Pancreas (tissue), 10 donors: ENCODE data around the gene SIRPG. TPM values are rescaled to one million over a fixed set of nuclear protein-coding genes. Genes with fewer than 3 reads are reported as not detected.

Experiments
- ATAC-seq, 4 donors: fragments of 200-7000 bp; cut with Tn5 transposase; one replicate each; pipeline versions ENCODE4 v1.8.0 to v1.9.1; 2020; ENCODE audit warnings: mild to moderate bottlenecking in 4 of 4, moderate library complexity in 4 of 4
- DNase-seq, 6 donors: peaks; one replicate each; pipeline ENCODE4 v3.0.0-alpha.2; 2020
- FAIRE-seq: peaks from 2 replicates; lab custom pipeline; 2012; peaks lifted over from hg19 to GRCh38; lab: Jason Lieb, UNC
- H3K27ac ChIP-seq, 4 donors: fragments of 200-600 bp; sonication (generic); 1 replicate in 3 of 4; 2 replicates in 1 of 4; pipeline versions ENCODE4 v1.5.0 to v1.8.0; 2020
- H3K27me3 ChIP-seq, 4 donors: fragments of 200-600 bp; one replicate each; pipeline ENCODE4 v1.8.0; 2021
- H3K36me3 ChIP-seq, 3 donors: fragments of 200-600 bp; sonication (generic) in 1 of 3; one replicate each; pipeline versions ENCODE4 v1.5.0 to v1.8.0; 2020 to 2021
- H3K4me1 ChIP-seq, 3 donors: fragments of 200-600 bp; one replicate each; pipeline ENCODE4 v1.8.0; 2021
- H3K4me3 ChIP-seq, 4 donors: fragments of 200-600 bp; sonication (generic) in 2 of 4; one replicate each; pipeline versions ENCODE4 v1.5.0 to v1.8.0; 2020 to 2021
- H3K9me3 ChIP-seq, 4 donors: fragments of 200-600 bp; one replicate each; pipeline ENCODE4 v1.8.0; 2021
- WGBS, 2 donors: extraction: QIAGEN DNeasy Blood & Tissue Kit; methylation state at CpG; one replicate each; pipeline ENCODE4 v1.1.7; 2013; 5-methylcytosine and 5-hydroxymethylcytosine counted together
- intact Hi-C, 3 donors: fragments of 100-400 bp; cut with DNase I; formaldehyde crosslinking; loops; one replicate each; pipeline versions ENCODE4 v1.11.1 to v1.14.2; 2022
- polyA plus RNA-seq, 2 donors: library from polyadenylated mRNA; stranded (reverse); fragments of 200-250 nt; gene quantifications; one replicate each; pipeline ENCODE4 v1.2.3, GENCODE V29; 2013
- total RNA-seq, 6 donors: library from RNA; stranded (reverse); fragmentation: NEBNext Ultra II Directional in 4 of 6; extraction: Animal tissue kit (Norgen Biotek cat#: 25700) in 4 of 6; gene quantifications; one replicate each; pipeline versions ENCODE4 v1.2.1 to v1.2.4, GENCODE V29; 2021 to 2023
- TF ChIP-seq, protein P1 (sequence below), 4 donors: fragments of 200-600 bp; sonication (generic) in 3 of 4; IDR thresholded peaks; one replicate each; pipeline versions ENCODE4 v1.5.0 to v1.8.0; 2021; ENCODE audit warnings: antibody characterized with exemption in 4 of 4
- donor health status: healthy with polysubstance abuse.
- donor health status: DM: no; HTN: no; CAD: no; lungs with moderate emphysema.
- donor health status: DM: no; HTN: no; CAD: no.
- donor health status: control.
- donor health status: control.
- donor health status: Bipolar disorder and iron deficiency.
- donor health status: DM: yes; HTN: yes; CAD: no.
- donor health status: DM: no; HTN: no; CAD: no.
- donor health status: DM: no; HTN: no; CAD: no.
- donor health status: DM: yes; HTN: yes; CAD: no.

Gene SIRPG
- total and polyA plus RNA-seq, 8 donors, result 0.12 to 0.28 (median 0.21) TPM; not detected in 3

DNA sequence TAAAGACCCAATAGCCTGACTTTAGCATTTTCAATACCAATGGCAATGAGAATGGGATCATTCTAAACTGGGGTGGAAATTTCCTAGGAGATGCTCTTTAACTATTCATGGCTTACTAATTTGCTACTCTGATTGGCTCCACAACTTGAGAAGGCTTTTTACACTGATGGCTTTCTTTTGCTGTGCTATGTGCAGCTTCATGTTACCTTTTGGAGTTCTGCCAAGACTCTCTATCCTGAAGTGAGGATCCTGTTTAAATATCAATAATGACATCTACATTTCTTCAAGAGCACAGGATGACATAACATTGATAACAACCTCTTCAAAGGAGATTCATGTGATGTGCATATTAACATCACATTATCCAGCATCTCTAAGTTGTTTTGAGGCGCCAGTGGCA, 43.4 kb upstream of the SIRPG start:
- ATAC-seq (no peak), DNase-seq (no peak), FAIRE-seq (no peak)
- H3K9me3 ChIP-seq, result no peaks in the 10 kb centered on the region
- intact Hi-C loops, result no loop called here
- no peak overlapping the region for H3K27ac ChIP-seq
- 69 to 76% methylated on average over 1 of the region's 1 CpG for WGBS, 2 donors
- TF ChIP-seq, protein P1, sequence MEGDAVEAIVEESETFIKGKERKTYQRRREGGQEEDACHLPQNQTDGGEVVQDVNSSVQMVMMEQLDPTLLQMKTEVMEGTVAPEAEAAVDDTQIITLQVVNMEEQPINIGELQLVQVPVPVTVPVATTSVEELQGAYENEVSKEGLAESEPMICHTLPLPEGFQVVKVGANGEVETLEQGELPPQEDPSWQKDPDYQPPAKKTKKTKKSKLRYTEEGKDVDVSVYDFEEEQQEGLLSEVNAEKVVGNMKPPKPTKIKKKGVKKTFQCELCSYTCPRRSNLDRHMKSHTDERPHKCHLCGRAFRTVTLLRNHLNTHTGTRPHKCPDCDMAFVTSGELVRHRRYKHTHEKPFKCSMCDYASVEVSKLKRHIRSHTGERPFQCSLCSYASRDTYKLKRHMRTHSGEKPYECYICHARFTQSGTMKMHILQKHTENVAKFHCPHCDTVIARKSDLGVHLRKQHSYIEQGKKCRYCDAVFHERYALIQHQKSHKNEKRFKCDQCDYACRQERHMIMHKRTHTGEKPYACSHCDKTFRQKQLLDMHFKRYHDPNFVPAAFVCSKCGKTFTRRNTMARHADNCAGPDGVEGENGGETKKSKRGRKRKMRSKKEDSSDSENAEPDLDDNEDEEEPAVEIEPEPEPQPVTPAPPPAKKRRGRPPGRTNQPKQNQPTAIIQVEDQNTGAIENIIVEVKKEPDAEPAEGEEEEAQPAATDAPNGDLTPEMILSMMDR (IDR thresholded peaks at IDR 0.05), result no peak
- no peaks in the 10 kb centered on the region for H3K27me3 ChIP-seq
- no peaks in the 10 kb centered on the region for H3K4me1 ChIP-seq
- H3K36me3 ChIP-seq, result no peaks in the 10 kb centered on the region
- no peak overlapping the region for H3K4me3 ChIP-seq

DNA sequence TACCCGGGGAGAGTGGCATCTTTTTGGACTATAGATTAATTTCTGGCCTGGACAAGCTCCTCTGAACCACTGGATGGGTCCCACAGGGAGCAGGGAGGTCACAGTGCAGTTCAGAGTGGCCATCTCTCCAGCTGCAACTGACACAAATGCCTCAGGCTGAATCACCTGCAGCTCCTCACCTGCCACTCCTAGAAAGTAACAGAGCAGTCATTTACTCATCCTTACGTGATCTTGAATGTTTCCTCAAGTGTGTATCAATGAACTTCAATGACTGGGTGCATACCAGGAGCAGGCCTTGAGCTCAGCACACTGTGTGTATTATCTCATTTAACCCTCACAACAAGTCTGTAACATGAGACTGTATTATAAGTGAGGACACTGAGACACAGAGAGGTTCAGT, 40.0 kb upstream of the SIRPG start:
- no peaks in the 10 kb centered on the region for H3K4me1 ChIP-seq
- FAIRE-seq (no peak), DNase-seq (no peak), ATAC-seq (no peak)
- H3K4me3 ChIP-seq, result no peak overlapping the region
- 60 to 62% methylated on average over 2 of the region's 2 CpGs for WGBS, 2 donors
- TF ChIP-seq, protein P1 (IDR thresholded peaks at IDR 0.05), result no peak
- no peak overlapping the region for H3K27ac ChIP-seq
- no peaks in the 10 kb centered on the region for H3K9me3 ChIP-seq
- H3K36me3 ChIP-seq, result no peaks in the 10 kb centered on the region
- H3K27me3 ChIP-seq, result no peaks in the 10 kb centered on the region
- intact Hi-C loops, result no loop called here

DNA sequence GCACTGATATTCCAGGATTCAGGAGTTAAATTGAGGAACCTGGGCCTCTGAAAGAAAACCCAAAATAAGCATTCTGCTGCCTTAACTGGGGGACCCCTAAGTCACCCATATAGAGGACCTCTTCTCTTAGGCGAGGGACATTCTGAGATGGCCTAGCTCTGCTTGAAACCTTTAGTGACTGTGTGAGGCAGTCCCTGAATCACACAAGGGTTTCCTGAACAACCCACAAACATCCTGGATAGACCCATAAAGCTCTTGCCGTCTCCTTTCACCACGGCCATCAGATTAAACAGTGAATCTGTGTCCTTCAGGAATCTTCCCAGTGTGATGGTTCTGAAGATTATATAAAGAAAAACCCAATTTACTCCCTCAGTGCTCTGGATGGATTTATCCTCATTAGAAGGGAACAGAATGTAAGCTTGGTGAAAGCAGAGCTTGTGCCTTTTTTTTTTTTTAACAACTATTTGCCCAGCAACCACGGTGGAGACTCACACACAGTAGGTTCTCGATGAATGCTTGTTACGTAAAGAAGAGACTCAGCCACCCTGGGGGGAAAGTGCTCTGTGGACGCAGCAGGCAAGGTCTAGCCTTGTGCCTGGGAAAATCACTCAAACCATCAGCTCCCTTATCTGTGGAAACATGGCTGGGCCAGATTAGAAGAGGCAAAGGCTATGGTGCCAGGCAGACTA, 39.1 kb upstream of the SIRPG start:
- no peaks in the 10 kb centered on the region for H3K27me3 ChIP-seq
- DNase-seq (no peak), FAIRE-seq (no peak), ATAC-seq (no peak)
- TF ChIP-seq, protein P1 (IDR thresholded peaks at IDR 0.05), result no peak
- no peak overlapping the region for H3K27ac ChIP-seq
- no peaks in the 10 kb centered on the region for H3K4me1 ChIP-seq
- intact Hi-C loops, result no loop called here
- H3K4me3 ChIP-seq, result no peak overlapping the region
- no peaks in the 10 kb centered on the region for H3K36me3 ChIP-seq
- 53 to 65% methylated on average over 7 of the region's 7 CpGs for WGBS, 2 donors
- H3K9me3 ChIP-seq, result no peaks in the 10 kb centered on the region

DNA sequence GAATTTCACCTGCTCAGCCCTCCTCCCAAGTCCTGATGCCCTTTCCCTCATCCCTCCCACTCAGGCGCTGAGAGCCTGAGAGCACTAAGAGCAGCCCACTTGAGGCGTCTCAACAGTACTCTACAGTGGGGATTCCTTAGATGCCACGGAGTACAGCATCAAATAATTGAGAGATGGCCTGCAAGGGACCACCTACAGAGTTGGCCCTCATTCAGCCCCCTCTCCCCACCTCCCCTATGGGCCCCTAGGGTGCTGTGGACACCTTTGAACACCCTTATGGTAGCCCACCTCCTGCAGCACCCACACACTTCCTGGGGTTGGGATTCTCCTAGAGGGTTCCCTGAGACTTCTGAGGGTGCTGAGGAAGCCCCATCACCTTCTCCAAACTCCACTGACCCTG, 37.1 kb upstream of the SIRPG start:
- no peaks in the 10 kb centered on the region for H3K36me3 ChIP-seq
- no peaks in the 10 kb centered on the region for H3K9me3 ChIP-seq
- TF ChIP-seq, protein P1 (IDR thresholded peaks at IDR 0.05), result no peak
- no peaks in the 10 kb centered on the region for H3K27me3 ChIP-seq
- FAIRE-seq, result no peak
- intact Hi-C loops, result no loop called here
- no peak for ATAC-seq
- H3K27ac ChIP-seq, result no peak overlapping the region
- no peak for DNase-seq
- no peaks in the 10 kb centered on the region for H3K4me1 ChIP-seq
- 51 to 59% methylated on average over 3 of the region's 3 CpGs for WGBS, 2 donors
- no peak overlapping the region for H3K4me3 ChIP-seq

DNA sequence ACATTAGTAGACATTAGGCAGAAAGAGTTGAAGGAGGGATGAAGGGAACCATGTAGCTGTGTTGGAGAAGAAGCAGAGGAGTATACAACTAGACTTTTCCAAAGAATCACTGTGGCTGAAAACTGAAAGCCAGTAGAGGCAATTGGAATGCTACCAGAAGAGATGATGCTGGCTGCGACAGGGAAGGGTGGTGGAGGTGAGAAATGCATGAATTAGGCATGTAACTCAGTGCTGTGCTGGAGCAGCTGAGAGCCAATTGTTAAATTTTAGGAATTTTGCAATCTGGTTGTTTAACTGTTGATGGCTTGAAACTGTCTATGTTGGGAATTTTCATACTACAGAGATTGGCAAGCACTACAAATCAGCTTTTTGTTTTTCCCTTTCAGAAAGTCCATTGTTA, 35.8 kb upstream of the SIRPG start:
- FAIRE-seq (no peak), DNase-seq (no peak), ATAC-seq (no peak)
- Histone ChIP-seq H3K36me3 (no peaks in the 10 kb centered on the region), H3K27me3 (no peaks in the 10 kb centered on the region), H3K27ac (no peak overlapping the region), H3K4me1 (no peaks in the 10 kb centered on the region), H3K4me3 (no peak overlapping the region), H3K9me3 (no peaks in the 10 kb centered on the region)
- intact Hi-C loops, result no loop called here
- WGBS, 2 donors, result 10 to 25% methylated on average over 1 of the region's 1 CpG
- TF ChIP-seq, protein P1 (IDR thresholded peaks at IDR 0.05), result no peak
